DOHH2 (cell line): ENCODE results near the gene FAM229A.

Experiments used
- H3F3A ChIP-seq: fragments of 200-600 bp; sonication (generic), shearing (Covaris generic); 2 replicates; pipeline ENCODE4 v1.6.0; 2016; ENCODE audit warnings: antibody characterized with exemption, mild to moderate bottlenecking; ENCODE audit not compliant: control insufficient read depth, insufficient read depth
- H3K27ac ChIP-seq: fragments of 200-600 bp; sonication (generic); 2 replicates; pipeline ENCODE4 v1.5.1; 2014; ENCODE audit warnings: low read depth, mild to moderate bottlenecking, low read length, moderate library complexity
- H3K27me3 ChIP-seq: fragments of 200-600 bp; sonication (generic); 2 replicates; pipeline ENCODE4 v1.6.1; 2014; ENCODE audit warnings: mild to moderate bottlenecking, low read length, mixed read lengths; ENCODE audit not compliant: control insufficient read depth
- H3K36me3 ChIP-seq: fragments of 200-600 bp; sonication (generic); 2 replicates; pipeline ENCODE4 v1.6.1; 2014; ENCODE audit warnings: mild to moderate bottlenecking, low read length, moderate library complexity, mixed read lengths; ENCODE audit not compliant: control insufficient read depth
- H3K4me1 ChIP-seq: fragments of 200-600 bp; sonication (generic); 2 replicates; pipeline ENCODE4 v1.6.1; 2014; ENCODE audit warnings: mild to moderate bottlenecking, low read length, mixed read lengths; ENCODE audit not compliant: control insufficient read depth
- H3K4me2 ChIP-seq: fragments of 200-600 bp; sonication (generic); 2 replicates; pipeline ENCODE4 v1.6.0; 2014; ENCODE audit warnings: mild to moderate bottlenecking, low read length, moderate library complexity
- H3K4me3 ChIP-seq: fragments of 200-600 bp; sonication (generic); 2 replicates; pipeline ENCODE4 v1.5.1; 2014; ENCODE audit warnings: mild to moderate bottlenecking, low read length, mixed read lengths
- H3K79me2 ChIP-seq: fragments of 200-600 bp; sonication (generic); 2 replicates; pipeline ENCODE4 v1.6.1; 2014; ENCODE audit warnings: mild to moderate bottlenecking, low read length, mixed read lengths; ENCODE audit not compliant: control insufficient read depth
- H3K9me2 ChIP-seq: fragments of 200-600 bp; sonication (generic); replicated peaks from 2 replicates; pipeline ENCODE4 v1.6.1; 2014; ENCODE audit warnings: mild to moderate bottlenecking, low read length, mixed read lengths; ENCODE audit not compliant: control insufficient read depth
- H3K9me3 ChIP-seq: fragments of 200-600 bp; sonication (generic); 2 replicates; pipeline ENCODE4 v1.6.1; 2014; ENCODE audit warnings: antibody characterized with exemption, low read length, mixed read lengths; ENCODE audit not compliant: control insufficient read depth, insufficient read depth
- H4K20me1 ChIP-seq: fragments of 200-600 bp; sonication (generic); 2 replicates; pipeline ENCODE4 v1.6.0; 2014; ENCODE audit warnings: low read depth, mild to moderate bottlenecking, antibody characterized with exemption, low read length, moderate library complexity; ENCODE audit not compliant: control insufficient read depth, insufficient read depth
- EZH2phosphoT487 ChIP-seq: fragments of 200-600 bp; sonication (generic); IDR thresholded peaks from 2 replicates; pipeline ENCODE4 v1.6.1; 2017; ENCODE audit warnings: borderline replicate concordance, mild to moderate bottlenecking, antibody characterized with exemption, low read length, moderate library complexity, mixed read lengths
- TF ChIP-seq, protein P1 (sequence below): fragments of 200-600 bp; sonication (generic); IDR thresholded peaks from one replicate; pipeline ENCODE4 v1.5.1; 2014; ENCODE audit warnings: antibody characterized with exemption, mild to moderate bottlenecking, low read depth, low read length; ENCODE audit not compliant: poor library complexity, severe bottlenecking

Gene FAM229A

DNA sequence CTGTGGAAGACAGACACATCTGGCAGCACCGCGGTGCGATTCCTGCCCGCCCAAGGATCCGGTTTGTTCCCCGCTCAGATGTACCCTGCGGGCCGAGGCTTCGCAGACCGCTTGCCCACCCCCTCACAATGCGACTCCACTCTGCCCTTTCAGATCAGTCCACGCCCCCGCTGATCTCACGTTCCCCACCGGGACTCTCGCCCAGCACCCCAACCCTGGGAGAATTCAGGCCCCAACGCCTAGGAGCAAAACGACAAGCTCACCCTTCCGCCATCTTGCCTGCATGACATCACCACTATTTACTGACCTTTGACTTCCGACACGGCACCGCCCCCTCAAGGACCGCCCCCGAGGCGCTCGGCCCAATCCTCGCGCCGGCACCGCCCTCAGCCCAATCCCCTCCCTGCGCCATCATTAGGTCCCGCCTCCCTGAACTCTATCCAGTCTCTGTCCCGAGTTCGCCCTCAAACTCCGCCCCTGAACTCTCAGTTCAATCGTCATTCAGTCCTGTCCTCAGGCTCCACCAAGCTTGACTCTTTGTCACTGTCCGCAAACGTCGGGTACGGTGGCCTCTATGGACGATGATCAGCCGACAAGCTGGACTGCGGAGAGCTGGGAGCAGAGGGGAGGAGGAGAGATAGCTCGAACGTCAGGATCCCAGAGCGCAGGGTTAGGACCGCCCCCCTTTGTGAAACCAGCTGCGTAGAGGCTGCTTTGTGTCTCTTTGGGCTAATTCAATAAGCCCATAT lies 32.0 kb upstream of the FAM229A start, which contains the start of gene BSDC1:
Gene BSDC1 (minus strand): TSS at position 301 of the 749 bp plus-strand sequence. CDS start 27 bp downstream, at position 274.
- Histone ChIP-seq H3K27ac (no peak within 1 kb of the TSS; the same call in 1 of the 2 replicates), H3K9me2 (no peaks in the 10 kb centered on the region), H3K36me3 (peaks cover 12% of the 10 kb centered on the region), H3F3A (no peaks in the 10 kb centered on the region), H3K4me2 (peak within 1 kb of the TSS; percentile 70), H3K4me1 (peaks cover 16% of the 10 kb centered on the region), H4K20me1 (no peaks in the 10 kb centered on the region), H3K27me3 (no peaks in the 10 kb centered on the region), H3K79me2 (peaks cover 21% of the 10 kb centered on the region), H3K9me3 (no peaks in the 10 kb centered on the region), H3K4me3 (peak within 1 kb of the TSS; percentile 88)
- TF ChIP-seq, protein P1, sequence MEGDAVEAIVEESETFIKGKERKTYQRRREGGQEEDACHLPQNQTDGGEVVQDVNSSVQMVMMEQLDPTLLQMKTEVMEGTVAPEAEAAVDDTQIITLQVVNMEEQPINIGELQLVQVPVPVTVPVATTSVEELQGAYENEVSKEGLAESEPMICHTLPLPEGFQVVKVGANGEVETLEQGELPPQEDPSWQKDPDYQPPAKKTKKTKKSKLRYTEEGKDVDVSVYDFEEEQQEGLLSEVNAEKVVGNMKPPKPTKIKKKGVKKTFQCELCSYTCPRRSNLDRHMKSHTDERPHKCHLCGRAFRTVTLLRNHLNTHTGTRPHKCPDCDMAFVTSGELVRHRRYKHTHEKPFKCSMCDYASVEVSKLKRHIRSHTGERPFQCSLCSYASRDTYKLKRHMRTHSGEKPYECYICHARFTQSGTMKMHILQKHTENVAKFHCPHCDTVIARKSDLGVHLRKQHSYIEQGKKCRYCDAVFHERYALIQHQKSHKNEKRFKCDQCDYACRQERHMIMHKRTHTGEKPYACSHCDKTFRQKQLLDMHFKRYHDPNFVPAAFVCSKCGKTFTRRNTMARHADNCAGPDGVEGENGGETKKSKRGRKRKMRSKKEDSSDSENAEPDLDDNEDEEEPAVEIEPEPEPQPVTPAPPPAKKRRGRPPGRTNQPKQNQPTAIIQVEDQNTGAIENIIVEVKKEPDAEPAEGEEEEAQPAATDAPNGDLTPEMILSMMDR: no peak
- TF ChIP-seq EZH2phosphoT487: no peak

DNA sequence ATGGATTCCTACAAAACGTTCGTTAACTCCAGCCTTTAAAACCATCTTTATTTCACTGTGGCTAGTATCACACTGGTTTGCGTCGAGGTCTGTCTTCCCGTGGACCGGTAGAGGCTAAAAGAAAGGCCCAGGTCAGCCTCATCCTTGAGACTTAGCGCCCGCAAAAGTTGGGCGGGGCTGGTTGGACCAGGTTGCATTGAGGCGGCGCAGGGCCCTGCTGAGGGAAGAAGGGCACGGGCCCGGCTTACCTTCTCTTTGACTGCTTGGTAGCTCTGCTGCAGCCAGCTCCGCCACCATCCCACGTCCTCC lies 31.5 kb upstream of the FAM229A start:
- H3K36me3 ChIP-seq: peaks cover 14% of the 10 kb centered on the region
- H4K20me1 ChIP-seq: no peaks in the 10 kb centered on the region
- H3K27me3 ChIP-seq: no peaks in the 10 kb centered on the region
- H3K9me2 ChIP-seq: no peaks in the 10 kb centered on the region
- peaks cover 16% of the 10 kb centered on the region for H3K4me1 ChIP-seq
- peak overlapping the region; percentile 88 for H3K4me3 ChIP-seq
- no peaks in the 10 kb centered on the region for H3K9me3 ChIP-seq
- peaks cover 21% of the 10 kb centered on the region for H3K79me2 ChIP-seq
- H3K4me2 ChIP-seq: peak overlapping the region; percentile 70
- H3F3A ChIP-seq: no peaks in the 10 kb centered on the region
- H3K27ac ChIP-seq: no peak overlapping the region
- TF ChIP-seq EZH2phosphoT487: no peak
- TF ChIP-seq, protein P1: no peak

DNA sequence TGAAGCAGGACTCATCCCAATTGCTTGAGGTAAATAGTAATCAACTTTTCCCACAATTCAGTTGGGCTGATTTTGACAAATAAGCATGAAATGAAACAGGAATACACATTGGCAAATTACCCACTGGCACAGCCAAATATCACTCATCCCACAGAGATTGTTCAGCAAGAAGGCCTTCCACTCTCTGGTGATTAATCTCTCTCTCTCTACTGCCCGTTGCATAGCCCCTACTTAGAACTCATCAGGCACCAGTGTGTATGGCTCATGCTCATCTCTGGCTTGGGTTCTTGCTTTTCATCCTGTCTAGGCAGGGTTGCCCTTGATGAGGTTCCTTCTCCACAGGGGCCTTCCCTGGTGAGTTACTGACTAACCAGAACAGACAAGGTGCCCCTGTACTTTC lies 30.9 kb upstream of the FAM229A start:
- H3K9me2 ChIP-seq: no peaks in the 10 kb centered on the region
- peaks cover 16% of the 10 kb centered on the region for H3K4me1 ChIP-seq
- H3K36me3 ChIP-seq: peaks cover 14% of the 10 kb centered on the region
- no peaks in the 10 kb centered on the region for H3K9me3 ChIP-seq
- no peaks in the 10 kb centered on the region for H3K27me3 ChIP-seq
- H4K20me1 ChIP-seq: no peaks in the 10 kb centered on the region
- no peak overlapping the region for H3K27ac ChIP-seq
- H3K79me2 ChIP-seq: peaks cover 21% of the 10 kb centered on the region
- H3K4me2 ChIP-seq: peak overlapping the region; percentile 70
- peak overlapping the region; percentile 88 for H3K4me3 ChIP-seq
- no peaks in the 10 kb centered on the region for H3F3A ChIP-seq
- no peak for TF ChIP-seq EZH2phosphoT487
- TF ChIP-seq, protein P1: no peak
